Loucy (cell line): ENCODE measurements around the gene ECHS1.

Experiments used
- CTCF ChIP-seq: fragments of 200-600 bp; sonication (generic); conservative IDR thresholded peaks from 2 replicates; pipeline ENCODE4 v1.5.1; 2014; ENCODE audit warnings: mild to moderate bottlenecking, antibody characterized with exemption, low read length
- EZH2phosphoT487 ChIP-seq: fragments of 200-600 bp; IDR thresholded peaks from 2 replicates; pipeline ENCODE4 v1.6.1; 2018; ENCODE audit warnings: antibody characterized with exemption, mild to moderate bottlenecking, moderate library complexity, borderline replicate concordance

GRCh38 chr10:133373174-133374090 lies at the start of gene ECHS1:
- TF ChIP-seq CTCF (no peak), EZH2phosphoT487 (no peak)
